Activated T-cell treated with anti-CD3 and anti-CD28 coated beads for 24 hours (primary cell): ENCODE results near the gene STN1.

Experiments
- DNase-seq: peaks from one replicate; pipeline ENCODE4 v3.0.0-alpha.2; 2020; ENCODE audit warnings: low read depth

STN1 gene

DNA sequence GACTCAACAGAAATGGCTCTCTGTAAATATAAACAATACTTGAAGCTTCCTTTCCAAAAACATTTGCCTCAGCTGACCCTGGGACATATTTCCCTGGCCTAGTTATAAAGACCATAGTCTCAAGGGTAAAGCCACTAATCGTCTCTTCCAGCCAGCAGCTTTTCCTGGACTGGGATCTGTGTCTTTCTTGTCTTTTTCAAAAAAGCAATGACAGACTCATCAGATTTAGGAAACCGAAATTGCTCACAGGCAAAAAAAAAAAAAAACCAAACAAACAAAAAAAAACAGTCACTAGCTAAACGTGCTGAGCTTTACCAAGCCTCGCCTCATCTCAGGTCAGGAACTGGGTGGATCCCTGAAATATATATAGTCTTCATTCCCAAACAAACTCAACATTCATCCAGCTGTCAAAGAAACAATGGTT, 23.5 kb downstream of the STN1 start:
- no peak for DNase-seq

DNA sequence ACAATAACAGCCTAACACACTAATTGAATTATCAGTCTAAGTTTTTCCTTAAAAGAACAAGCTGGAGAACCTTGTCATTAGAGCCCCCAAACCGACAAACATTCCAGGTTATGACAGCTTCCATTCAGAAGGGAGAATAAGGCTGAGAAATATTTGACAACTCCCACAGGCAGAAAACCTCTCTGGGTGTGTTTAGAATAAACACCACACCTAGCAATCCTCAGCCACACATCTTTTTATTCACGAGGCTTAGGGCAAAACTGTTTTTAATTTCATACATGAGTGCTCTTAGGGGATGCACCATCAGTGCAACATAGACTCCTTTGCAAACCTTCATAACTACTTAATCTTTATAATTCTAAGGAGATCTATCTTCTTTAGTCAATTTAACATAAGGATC, 24.2 kb downstream of the STN1 start:
- DNase-seq: no peak

DNA sequence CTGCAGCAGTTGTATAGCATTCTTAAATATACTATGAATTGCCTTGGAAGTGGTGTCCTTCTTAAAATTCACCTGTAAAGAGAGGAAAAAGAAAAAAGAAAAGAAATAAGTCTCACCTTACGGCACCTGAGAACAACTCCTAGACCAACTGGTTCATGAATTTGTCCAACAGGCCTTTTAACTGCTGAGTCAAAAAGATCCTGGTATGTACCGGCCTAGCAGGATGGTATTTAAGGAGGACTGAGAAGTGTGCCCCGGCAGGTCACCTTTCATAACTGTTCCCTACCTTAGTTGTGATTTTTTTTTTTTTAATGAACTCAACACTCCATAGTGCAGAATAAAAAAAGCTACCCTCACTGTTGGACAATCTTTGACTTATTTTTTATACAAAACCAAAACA, 25.8 kb downstream of the STN1 start:
- DNase-seq: no peak

DNA sequence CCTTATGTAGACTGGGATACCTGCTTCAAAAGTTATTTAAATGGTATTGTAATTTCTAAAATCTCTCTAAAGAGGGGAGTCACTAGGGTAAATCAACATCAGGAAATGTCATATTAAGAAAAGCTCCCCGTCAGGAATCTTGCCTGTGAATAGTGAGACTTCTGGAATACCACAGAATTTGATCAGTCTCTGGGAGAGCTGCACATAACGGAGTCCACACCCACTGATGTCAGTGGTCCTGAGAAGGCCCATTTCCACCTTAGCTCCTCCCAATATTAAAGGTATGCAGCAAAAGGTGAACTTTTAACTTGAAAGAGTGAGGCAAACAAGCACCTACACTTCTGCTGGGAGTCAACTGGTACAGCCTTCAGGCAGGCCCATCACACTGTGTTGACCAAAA, 27.3 kb downstream of the STN1 start:
- DNase-seq: no peak

DNA sequence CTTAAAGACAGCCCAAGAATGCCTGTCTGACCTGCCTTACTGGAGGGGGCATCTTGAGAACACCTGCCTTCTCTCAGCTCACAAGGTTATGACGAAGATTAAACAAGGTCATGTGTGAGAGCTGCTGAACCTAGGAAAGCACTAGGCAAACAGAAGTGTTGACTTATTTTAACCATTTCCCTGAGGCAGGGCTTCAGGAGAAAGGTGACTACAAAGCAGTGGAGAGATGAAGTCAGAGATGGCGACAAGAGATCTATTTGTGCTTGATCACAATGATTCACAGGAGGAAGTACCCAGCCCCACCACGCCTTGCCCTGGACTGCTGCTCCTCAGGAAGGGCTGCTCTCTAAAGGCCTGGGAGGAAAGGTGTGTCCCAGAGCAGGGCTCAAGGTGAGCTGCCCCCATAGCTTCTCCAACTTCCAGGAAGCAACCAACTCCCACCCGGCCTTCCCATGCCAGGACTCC, 27.8 kb downstream of the STN1 start:
- DNase-seq: no peak

DNA sequence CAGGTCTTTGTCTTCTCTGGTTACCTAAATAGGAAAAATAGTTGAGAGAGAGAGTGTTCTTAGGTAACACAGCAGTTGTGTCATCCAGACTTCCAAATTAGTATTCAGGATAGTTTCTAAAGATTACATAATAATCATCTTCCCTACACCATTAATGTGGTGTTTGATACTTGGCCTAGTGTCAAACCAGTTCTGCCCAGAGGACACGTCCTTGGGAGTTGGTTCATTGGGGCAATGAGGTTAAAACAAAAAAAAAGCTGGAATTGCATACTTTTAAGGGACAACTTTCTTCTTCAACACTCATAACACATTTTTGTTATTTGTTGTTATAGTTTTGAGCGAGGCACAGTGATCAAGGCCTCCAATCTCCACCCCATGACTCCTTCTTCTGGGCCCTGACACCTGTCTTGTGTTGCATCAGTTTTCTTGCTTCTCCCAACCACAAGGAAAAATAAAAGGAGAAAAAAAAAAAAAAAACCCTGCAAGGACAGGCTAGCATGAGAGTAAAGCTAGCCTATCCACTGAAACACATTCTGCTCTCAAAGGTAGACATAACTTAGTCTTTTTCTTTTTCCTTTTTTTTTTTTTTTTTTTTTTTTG, 28.8 kb downstream of the STN1 start:
- no peak for DNase-seq

DNA sequence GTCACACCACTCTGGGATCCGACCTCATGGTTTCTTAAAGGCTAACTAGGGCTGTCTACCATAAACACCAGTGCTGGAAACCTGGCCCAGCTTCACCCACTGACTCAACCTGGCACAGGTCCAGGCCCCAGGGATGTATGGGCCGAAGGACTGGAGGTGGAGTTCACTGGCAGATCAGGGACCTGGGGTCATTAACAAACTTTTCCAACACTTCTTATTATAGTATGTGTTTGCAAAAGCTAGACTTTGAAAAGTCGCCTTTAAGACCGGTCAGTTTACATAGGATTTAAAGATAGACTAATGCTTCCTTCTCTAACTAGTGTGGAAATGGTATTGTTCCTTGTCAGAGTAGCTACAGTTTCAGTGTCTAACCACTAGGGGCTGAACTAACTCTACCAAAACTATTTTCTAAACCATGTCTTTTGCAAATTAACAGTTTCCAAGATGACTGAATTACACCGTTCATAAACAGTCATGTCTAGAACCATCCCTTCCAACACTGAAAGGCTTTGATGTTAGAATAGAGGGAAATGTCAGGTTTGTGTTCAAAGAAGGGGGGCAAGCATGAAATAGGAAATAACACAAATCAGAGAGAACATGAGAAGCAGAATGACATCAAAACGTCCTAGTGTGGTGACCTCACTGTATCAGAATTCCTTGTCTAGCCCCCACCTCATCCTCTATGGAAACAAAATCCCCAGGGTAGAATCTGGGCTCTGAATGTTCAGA, 29.7 kb downstream of the STN1 start:
- no peak for DNase-seq

DNA sequence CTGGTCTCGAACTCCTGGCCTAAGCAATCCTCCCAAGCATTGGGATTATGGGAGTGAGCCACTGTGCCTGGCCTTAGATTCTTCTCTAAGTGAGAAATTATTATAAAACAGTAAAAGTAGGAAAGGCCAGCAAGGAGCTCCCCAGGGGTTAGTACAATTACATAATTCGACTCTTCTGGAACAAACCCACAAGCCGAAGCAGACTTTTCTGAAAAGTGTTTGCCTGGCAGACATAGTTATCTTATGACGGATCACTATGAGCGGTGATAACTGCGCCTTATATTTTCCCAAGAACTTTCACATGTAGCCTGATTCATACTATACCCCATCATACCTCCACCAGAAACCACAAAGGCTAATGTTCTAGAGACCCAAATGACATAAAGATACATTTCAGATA, 32.4 kb downstream of the STN1 start:
- no peak for DNase-seq

DNA sequence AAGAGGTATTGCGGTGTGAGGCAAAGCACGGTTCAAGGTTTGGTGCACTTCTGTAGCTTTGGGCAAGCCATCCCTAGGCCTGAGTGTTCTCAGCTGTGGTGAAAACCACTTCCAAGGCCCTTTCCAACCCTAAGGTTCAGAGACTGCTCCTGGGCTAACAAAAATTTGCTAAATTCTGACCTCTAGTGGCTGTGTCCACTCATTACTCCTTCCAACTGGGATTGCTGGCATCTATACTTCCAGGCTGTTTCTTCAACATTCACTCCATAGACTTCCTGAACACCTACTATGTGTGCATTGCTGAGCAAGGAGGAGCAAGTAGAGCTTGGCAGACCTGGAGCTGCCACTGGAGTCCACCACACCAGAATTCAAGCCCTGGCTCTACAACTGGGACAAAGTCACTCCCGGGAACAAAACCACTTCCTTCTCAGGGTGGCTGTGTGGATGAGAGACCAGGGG, 33.3 kb downstream of the STN1 start:
- DNase-seq: no peak

DNA sequence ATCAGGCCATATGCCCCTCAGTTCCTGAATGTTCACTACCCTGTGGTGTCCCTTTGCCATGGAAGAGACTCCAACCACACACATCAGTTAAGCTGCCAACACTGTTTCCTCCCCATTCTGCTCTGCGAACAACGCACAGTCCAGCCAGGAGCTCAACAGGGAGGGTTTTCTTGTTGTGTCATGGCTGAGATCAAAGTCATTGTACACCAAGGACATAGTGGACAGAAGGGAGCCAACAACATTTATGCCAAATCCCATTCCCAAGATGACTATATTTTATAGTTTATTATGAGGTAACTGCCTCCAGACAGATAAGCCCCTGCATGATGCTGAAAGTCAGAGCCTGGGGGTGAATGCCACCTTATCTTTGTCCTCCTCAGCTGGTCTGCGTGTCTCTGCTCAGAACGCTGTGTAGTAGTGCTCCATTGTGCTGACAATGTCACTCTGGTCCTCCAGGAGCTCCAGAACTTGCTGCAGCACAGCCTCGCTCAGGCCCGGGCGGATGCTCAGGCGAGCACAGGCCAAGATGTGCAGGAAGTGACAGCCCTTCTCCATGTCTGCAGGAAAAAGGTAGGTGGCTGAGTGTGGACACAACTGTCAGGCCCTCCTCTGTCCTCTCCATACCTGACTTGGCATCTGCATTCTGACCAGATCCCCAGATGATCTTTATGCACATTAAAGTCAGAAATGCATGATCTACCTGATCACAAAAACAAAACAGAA, 35.5 kb downstream of the STN1 start:
- DNase-seq: no peak

DNA sequence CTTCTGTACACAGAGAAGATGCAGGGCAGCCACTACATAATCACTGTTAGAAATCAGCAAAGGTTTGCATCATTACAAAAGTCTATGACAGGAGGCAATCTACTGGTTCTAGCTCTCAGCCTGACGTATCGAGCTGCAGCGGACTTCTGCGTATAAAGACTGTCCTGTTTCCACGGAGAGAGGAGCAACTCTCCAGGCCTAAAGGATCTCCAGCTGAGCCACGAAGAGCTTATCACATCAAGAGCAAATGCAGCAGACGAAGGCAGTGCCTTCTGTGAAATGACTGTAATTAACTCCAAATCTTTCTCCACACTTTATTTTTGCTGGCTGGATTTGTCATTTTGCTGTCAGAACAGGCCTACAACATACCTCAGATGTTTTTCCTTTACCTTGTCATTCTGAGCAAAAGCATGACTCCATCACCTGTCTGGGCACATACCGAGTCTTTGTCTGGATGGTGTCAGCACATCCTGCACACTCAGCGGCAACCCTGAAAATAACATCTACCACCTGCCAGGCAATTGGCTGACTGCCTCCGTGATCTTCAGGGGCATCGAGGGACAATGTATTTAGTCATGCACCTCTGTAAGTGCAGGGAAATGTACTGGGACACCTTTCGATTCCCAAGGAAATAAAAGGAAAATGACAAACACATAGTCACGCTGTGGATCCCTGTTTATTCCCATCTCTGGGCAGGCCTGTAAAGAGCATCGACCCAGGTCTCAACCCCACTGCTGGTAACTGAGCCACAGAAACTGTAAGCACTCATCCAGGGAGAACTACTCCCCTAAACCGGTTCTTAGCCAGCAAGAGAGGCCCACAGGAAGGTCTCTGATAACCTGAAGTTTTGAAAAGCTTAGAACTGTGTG, 36.3 kb downstream of the STN1 start:
- DNase-seq: no peak

DNA sequence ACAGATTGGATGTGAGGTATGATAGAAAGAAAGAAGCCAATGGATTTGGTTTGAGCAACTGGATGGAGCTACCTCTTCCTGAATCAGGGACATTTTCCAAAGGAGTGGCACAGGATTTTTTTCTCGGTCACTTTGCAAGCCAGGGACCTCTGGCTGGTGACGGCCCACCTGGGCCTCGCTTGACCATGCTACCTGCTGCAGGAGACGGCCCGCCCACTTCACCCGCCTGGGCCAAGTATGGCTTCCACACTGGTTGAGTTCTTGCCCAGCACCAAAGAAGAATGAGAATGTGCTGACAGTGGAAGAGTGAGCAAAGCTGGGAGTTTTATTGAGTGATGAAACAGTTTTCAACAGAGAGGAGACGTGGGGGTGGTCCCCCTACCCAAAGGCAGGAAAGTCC, 38.2 kb downstream of the STN1 start:
- DNase-seq: no peak

DNA sequence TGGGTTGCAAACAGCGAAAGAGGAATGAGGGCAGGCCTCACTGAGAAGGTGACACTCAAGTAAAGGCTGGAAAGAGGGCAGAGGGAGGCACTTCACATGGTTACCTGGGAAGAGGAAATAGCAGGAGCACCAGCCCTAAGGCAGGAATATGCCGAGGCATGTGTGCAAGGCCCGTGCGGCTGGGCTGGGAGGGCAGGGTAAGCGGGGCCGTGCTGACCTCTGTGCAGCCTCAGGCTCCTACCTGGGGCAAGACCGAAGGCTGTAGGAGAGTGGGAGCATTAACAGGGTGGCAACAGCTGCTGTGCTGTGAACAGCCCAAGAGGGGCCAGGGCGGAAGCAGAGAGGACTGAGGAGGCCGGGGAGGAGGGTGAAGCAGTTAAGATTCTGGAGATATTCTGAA, 38.6 kb downstream of the STN1 start:
- no peak for DNase-seq

DNA sequence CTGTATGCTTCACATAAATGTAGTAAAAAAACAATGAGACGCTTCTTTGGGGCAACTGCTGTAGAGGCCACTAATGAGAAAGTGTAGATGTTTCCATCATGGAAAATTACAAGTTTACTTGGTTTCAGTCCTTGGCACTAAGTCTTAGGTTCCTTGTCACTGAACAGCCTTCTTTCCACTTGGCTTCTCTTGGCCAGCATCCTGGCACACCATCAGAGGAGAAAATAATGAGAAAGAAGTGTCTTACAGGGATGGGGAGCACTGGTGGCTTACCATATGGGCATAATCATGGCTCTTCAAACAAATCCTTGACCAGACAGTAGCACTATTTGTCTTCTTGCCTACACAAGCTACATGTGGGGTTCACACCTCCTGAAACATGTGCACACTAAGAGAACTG, 40.1 kb downstream of the STN1 start:
- no peak for DNase-seq

DNA sequence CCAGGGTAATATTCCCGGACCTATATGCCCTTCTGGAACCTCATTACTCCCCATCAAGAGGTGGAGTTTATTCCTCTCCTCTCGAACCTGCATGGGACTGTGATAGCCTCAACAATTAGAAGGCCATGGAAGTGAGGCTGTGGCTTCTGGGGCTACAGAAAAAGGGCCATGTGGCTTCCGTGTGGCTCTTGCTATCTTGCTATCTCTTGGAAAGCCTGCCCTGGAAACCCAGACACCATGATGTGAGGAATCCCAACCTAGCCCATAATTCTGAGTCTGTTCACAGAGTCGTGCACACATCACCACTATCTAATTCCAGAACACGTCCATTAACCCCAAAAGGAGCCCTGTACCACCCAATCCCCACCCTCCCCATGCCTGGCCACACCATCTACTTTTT, 41.8 kb downstream of the STN1 start:
- DNase-seq: no peak

DNA sequence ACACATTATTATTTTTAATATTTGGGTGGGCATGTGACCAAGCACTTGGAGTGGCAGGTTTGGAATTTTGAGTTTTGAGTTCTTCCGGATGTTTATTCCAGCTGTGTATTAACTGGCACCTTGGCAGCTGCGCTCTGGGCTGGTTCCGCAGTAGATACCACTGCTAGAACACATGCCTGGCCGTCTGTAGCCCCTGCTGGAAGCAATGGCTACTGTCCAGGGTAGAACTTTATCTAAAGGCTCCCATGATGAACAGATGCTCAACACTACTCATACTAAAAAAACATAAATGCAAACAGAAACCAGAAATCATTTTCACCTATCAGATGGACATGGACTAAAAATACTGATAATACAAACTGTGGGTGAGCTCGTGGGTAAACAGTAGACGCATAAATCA, 43.3 kb downstream of the STN1 start:
- no peak for DNase-seq

DNA sequence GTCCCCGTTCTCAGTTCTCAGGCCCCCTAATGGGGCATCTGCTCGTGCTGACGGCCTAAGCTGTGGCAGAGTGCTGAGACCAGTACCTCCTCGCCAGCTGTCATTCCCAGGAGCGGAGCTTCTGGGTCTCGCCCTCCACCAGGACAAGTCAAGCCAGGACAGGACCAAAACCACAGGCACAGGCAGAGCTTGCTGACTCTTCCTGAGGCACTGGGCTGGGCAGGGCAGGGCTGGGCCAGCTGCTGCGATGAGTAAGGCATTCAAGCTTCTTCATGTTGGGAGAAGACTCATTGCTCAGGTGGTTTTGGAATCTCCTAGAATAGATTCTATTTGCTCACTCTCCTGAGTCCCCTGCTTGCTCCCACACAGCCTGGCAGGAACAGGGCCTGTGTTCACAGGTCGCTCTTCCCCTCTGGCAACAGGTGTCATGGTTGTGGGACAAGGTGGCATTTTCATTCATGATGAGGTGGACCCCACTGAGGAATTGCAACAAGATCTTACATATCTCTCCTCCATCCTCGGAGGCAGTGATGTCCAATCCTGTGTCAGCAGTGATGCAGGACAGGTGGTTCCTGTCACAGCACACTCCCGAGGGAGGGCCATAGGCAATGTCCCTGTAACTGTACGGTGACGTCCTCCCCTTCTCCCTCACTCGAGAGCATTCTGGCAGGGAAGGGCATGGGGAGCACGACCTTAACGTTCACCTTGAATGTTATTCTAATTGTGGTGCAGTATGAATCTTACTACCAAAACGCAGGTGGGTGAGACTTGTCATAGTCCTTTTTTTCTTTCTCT, 45.6 kb downstream of the STN1 start:
- no peak for DNase-seq

DNA sequence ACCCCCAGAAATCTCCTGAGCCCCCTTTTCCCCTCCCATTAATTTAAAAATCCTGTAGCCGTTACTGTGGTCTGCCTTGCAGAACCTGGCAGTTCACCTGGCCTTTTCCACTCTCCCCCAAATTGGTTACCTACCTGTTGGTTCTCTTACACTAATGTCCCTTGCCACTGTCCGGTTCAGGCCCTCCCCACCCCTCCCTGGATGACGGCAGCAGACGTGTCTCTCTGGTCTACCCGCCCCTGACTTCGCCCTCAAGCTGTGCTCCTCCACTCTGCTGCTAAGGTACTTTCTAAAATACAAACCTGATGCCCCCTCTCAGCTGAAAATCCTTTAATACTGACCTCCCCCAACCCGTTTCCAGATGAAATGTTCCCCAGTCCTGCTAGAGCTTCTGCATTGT, 47.0 kb downstream of the STN1 start:
- no peak for DNase-seq

DNA sequence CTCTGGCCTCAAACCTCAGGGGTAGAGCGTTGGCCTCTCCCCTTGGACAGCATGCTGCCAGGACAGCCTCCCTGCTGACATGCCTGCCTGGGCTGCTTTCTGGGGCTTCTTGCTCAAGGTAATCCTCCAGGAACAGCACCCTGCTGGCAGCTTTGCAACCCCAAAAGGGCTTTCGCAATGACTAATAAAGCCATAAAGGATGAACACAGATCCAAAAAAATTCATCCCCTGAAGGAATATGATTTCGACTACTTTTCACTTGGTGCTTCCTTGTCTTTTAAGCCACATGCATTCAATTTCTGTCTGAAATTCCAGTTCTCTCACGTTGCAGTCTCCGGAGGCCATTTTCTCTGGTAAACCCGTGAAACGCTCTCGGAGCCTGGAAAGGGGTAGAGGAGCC, 47.5 kb downstream of the STN1 start:
- DNase-seq: no peak

DNA sequence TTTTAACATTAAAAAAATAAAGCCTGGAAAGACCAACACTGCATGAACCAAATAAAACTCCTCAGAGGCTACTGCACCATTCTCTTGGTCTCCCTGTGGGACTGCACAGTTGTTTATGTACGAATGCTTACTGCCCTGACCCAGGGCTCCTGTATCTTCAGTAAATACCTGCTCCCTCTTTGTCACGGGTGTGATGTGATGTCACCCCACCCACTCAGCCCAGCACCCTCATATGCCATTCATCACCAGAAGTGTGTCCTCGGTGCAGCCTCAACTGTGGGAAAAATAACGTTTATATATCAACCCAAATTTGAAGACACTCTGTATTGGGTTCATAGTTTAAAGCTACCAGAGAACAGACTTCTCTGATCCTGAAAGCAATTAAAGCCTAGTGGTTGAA, 48.6 kb downstream of the STN1 start:
- DNase-seq: no peak

DNA sequence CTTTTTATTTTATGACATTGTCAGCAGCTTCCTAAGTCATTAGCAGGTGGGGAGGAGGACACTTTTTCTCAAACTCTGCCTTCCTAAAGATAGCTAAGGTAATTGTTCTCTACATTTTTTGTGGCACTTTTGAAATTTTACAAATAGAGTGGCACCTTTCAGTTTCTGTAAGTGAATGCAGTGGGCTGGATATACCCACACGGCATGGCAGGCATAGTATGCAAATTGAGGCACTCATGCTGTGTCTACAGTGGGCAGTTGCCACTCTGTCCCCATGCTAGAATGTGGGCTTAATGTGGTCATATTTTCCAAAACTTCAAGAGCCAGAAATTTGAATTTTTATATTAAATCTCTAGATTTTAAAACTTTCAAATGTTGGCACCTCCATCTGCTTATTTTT, 49.8 kb downstream of the STN1 start:
- no peak for DNase-seq

DNA sequence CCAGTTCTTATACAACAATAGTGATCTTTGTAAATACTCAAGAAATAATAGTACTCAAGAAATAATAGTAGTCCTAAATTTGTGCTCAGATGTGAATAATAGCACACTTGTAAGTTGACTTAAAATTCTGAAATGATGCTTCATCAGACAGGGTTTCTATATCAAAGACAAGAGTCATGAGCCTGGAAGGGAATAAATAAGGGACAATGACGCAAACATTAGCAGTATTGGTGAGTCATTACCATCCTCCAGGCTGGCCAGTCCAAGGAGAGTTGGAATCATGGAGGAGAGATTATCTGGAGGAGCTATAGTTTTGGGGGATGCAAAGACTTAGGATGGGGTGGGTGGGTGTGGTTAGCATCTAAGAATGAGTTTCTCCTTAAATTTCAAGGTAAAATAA, 56.5 kb downstream of the STN1 start:
- no peak for DNase-seq
